Activated B cell treated with CpG ODN at 0.5 μM for 24 hours (primary cell): ENCODE data around the gene TTC21B. TPM values are rescaled to one million over a fixed set of nuclear protein-coding genes. Genes with fewer than 3 reads are reported as not detected.

ENCODE experiments used
- ATAC-seq: fragments of 200-7000 bp; cut with Tn5 transposase; one replicate; pipeline ENCODE4 v1.10.0; 2021; ENCODE audit warnings: low read depth, mild to moderate bottlenecking, moderate library complexity
- CTCF ChIA-PET: fragments of 350-600 bp; sonication (Branson Sonifier 250); formaldehyde crosslinking; loops from one replicate; lab custom pipeline; 2021; ENCODE audit warnings: antibody characterized with exemption; lab: Charles Lee
- POLR2A ChIA-PET: fragments of 350-600 bp; sonication (Branson Sonifier 250); formaldehyde crosslinking; loops from one replicate; lab custom pipeline; 2021; ENCODE audit warnings: antibody characterized with exemption; lab: Charles Lee
- DNase-seq: peaks from one replicate; pipeline ENCODE4 v3.0.0; 2022
- H3K27ac Mint-ChIP-seq: one replicate; pipeline ENCODE4 v1.8.0; 2020; ENCODE audit warnings: mixed read lengths
- H3K27me3 Mint-ChIP-seq: one replicate; pipeline ENCODE4 v1.8.0; 2021; ENCODE audit warnings: mixed read lengths
- H3K36me3 Mint-ChIP-seq: one replicate; pipeline ENCODE4 v1.8.0; 2021; ENCODE audit warnings: low read depth, mixed read lengths
- H3K4me1 Mint-ChIP-seq: one replicate; pipeline ENCODE4 v1.8.0; 2021; ENCODE audit warnings: mixed read lengths
- H3K4me3 Mint-ChIP-seq: one replicate; pipeline ENCODE4 v1.8.0; 2020; ENCODE audit warnings: mild to moderate bottlenecking, mixed read lengths
- H3K9me3 Mint-ChIP-seq: one replicate; pipeline ENCODE4 v1.8.0; 2020; ENCODE audit warnings: mixed read lengths
- CTCF ChIP-seq: fragments of 200-600 bp; IDR thresholded peaks from one replicate; pipeline ENCODE4 v1.8.0; 2022; ENCODE audit warnings: antibody characterized with exemption, mild to moderate bottlenecking
- intact Hi-C: fragments of 100-400 bp; cut with micrococcal nuclease; formaldehyde crosslinking; loops from one replicate; pipeline ENCODE4 v1.15.1; 2024
- total RNA-seq: library from RNA; stranded (reverse); gene quantifications from 2 replicates; pipeline ENCODE4 v1.2.3, GENCODE V29; 2022

Gene TTC21B
- total RNA-seq, 1 donor from 2014 or later, result 29.2 TPM

DNA sequence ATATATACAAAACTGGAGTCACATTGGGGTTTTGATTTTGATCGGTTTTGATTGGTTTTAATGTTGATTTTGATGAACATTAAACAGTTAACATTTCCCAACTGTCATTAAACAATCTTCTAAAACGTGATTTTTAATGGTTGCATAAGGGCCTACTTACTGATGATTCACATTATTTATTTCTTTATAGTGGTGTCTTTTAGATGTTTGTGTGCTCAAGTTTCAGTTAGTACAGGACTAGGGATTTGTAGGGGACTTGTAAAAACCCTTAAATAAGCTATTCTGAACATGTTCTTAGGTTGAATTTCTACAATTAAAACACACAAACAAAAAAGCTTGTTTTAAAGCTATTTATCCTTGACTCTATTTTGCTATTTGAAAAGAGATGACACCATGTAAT, 61.6 kb downstream of the TTC21B start:
- Mint-ChIP-seq H3K4me1 (peaks cover 9% of the 10 kb centered on the region), H3K27me3 (no peaks in the 10 kb centered on the region), H3K9me3 (no peaks in the 10 kb centered on the region), H3K36me3 (peaks cover 57% of the 10 kb centered on the region), H3K27ac (no peak overlapping the region), H3K4me3 (no peak overlapping the region)
- no peak for DNase-seq
- ATAC-seq, result no peak
- TF ChIP-seq CTCF, result no peak
- ChIA-PET CTCF (interaction anchor here (0.7 to 1.4 kb wide), 2 partner anchors 18 to 726 kb away, joined by 3 to 5 read pairs; no protein-coding TSS in a partner anchor), POLR2A (no interaction called here)
- intact Hi-C loops, result no loop called here

GRCh38 chr2:165891345-165891744, 62.2 kb downstream of the TTC21B start:
- no peak overlapping the region for H3K4me3 Mint-ChIP-seq
- POLR2A ChIA-PET, result no interaction called here
- ATAC-seq, result no peak
- H3K9me3 Mint-ChIP-seq, result no peaks in the 10 kb centered on the region
- H3K27me3 Mint-ChIP-seq, result no peaks in the 10 kb centered on the region
- no peak for DNase-seq
- H3K27ac Mint-ChIP-seq, result no peak overlapping the region
- intact Hi-C loops, result no loop called here
- CTCF ChIA-PET, result interaction anchor here (0.7 to 1.4 kb wide), 2 partner anchors 17 to 725 kb away, joined by 3 to 5 read pairs; no protein-coding TSS in a partner anchor
- H3K36me3 Mint-ChIP-seq, result peaks cover 57% of the 10 kb centered on the region
- peaks cover 8% of the 10 kb centered on the region for H3K4me1 Mint-ChIP-seq
- TF ChIP-seq CTCF, result no peak

DNA sequence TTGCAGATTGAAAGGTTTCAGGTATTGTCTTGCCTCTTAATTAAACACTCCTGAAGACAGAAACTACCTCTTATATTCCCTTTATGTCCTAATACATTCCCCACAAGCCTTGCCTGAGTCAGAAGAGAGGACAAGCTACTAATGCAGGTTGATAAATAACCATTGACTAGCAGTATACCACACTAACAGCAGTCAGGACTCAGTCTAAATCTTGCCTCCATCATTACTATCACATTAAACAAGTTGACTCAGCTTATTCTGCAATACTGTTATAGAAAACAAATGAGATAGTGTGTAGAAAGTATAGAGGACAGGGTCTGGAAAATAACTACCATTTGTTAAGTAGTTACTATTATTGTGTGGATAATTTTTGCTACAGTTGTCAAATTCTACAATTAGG, 63.8 kb downstream of the TTC21B start:
- Mint-ChIP-seq H3K4me1 (peaks cover 5% of the 10 kb centered on the region), H3K4me3 (no peak overlapping the region), H3K9me3 (no peaks in the 10 kb centered on the region), H3K27ac (no peak overlapping the region), H3K27me3 (no peaks in the 10 kb centered on the region), H3K36me3 (peaks cover 60% of the 10 kb centered on the region)
- TF ChIP-seq CTCF, result no peak
- ChIA-PET POLR2A (no interaction called here), CTCF (no interaction called here)
- intact Hi-C loops, result no loop called here
- DNase-seq, result no peak
- ATAC-seq, result no peak

- no peak for DNase-seq
- no peak overlapping the region for H3K27ac Mint-ChIP-seq
- CTCF ChIA-PET, result no interaction called here
- TF ChIP-seq CTCF, result no peak
- POLR2A ChIA-PET, result no interaction called here
- intact Hi-C loops, result no loop called here
- H3K4me1 Mint-ChIP-seq, result peaks cover 5% of the 10 kb centered on the region
- peaks cover 62% of the 10 kb centered on the region for H3K36me3 Mint-ChIP-seq
- no peaks in the 10 kb centered on the region for H3K27me3 Mint-ChIP-seq
- ATAC-seq, result no peak
- no peak overlapping the region for H3K4me3 Mint-ChIP-seq
- no peaks in the 10 kb centered on the region for H3K9me3 Mint-ChIP-seq
Observed at GRCh38 chr2:165889158-165889557, 64.4 kb downstream of the TTC21B start.

DNA sequence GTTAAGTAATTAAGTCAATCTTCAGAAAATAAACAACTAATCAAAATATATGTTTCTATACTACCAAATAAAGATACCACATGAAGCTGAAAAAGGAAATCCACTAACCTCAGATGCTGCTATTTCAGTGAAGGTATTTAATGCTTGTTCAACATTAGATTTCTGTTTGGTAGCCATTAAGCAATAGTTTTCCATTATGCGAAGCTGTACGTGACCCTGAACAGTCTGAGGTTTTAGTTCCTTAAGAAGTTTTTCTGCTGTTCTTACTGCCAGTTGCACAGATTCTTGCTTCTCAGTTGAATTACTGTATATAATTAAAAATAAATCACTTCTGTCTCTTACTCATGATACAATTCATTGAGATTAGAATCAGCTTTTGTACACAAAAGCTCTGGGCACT, 65.4 kb downstream of the TTC21B start:
- CTCF ChIA-PET, result interaction anchor here (1.4 kb wide), 1 partner anchor 14 kb away, joined by 3 read pairs; no protein-coding TSS in a partner anchor
- POLR2A ChIA-PET, result no interaction called here
- H3K9me3 Mint-ChIP-seq, result no peaks in the 10 kb centered on the region
- H3K27me3 Mint-ChIP-seq, result no peaks in the 10 kb centered on the region
- TF ChIP-seq CTCF, result no peak
- peaks cover 5% of the 10 kb centered on the region for H3K4me1 Mint-ChIP-seq
- no peak overlapping the region for H3K27ac Mint-ChIP-seq
- ATAC-seq (no peak), DNase-seq (no peak)
- H3K36me3 Mint-ChIP-seq, result peaks cover 65% of the 10 kb centered on the region
- H3K4me3 Mint-ChIP-seq, result no peak overlapping the region
- intact Hi-C loops, result no loop called here
